CD4-positive, alpha-beta T cell treated with Interleukin-4 for 1 hour (primary cell): ENCODE data around the gene GSS.

Experiments used
- DNase-seq, 2 donors: peaks; one replicate each; pipeline ENCODE4 v3.0.0-alpha.2; 2020 to 2022

Gene GSS

GRCh38 chr20:34955231-34956040 is at the start of gene GSS, which contains the start of gene MYH7B:
GSS (minus strand) TSS chr20:34955806; CDS start chr20:34951852, 3,954 bp downstream.
MYH7B (plus strand) TSS chr20:34955868; CDS start chr20:34978006, 22,138 bp downstream.
- DNase-seq = peak; percentile 95 to 96

DNA sequence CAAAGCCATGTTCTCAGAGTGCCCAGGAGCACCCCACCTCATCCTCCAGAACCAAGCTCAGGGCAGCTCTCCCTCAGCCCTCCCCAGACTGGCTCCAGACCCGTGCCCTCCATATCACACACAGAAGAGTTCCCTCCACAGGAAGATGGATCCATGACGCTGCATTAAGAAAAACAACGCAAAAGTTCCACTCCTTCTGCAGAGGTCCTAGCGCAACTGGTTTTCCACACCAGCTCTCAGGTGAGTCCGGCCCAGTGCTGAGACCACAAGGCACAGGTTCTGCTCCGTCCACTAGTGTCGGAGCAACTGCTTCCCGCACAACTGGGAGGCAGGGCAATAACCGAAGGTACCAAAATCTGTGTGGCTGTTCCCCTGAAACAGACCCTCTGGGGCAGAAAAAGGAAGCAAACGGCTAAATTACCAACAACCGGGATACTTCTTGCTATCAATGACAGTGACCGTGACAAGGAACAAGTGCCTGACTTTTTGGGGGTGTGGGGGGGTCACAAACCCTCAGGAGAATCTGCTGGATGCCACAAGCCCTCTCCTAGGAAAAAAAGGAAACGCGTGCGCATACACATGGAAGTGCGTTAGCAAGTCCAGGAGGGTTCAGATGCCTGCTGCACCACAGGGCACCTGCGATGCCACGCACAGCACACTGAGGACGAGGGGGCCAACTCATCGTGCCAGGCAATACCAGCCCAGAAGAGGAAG is 49.3 kb upstream of the GSS start:
- DNase-seq = no peak

GRCh38 chr20:35004051-35004725 is 48.6 kb upstream of the GSS start:
- DNase-seq = no peak

DNA sequence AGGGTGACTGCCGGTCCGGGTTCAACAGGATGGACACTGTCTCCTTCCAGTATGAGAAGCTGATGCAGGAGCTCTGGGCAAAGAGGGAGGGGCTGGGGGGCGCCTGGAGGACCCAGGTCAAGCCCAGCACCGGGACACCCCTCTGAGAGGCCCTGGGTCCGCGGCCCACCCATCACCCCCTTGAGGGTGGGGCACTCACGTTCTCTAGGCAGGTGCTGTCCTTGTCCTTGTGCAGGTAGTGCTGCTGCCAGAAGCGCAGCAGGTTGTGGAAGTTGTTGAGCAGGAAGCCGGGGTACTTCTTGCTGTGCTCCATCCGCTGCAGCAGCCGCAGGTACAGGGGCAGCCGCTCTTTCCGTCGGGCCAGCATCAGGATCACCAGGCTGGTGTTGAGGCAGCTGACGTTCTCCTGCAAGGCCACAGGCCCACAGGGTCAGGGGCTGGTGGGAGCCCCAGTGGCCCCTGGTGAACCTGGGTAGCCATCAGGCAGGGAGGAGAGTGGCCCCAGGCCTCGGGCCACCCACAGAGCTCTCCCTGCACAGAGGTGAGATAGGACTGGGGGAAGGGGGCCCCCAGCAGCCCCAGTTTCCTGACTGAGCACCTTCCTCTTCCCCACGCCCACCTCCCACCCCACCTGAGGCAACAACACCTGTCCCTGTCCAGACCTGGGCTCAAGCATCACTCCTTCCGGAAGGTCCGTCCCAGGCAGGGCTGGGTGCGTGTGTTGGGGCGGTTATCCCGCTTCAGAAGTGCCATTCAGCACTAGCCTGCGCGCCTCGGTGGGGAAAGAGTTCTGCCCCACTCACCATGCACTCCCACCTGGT is 47.8 kb upstream of the GSS start:
- DNase-seq = no peak

GRCh38 chr20:35002426-35003210 is 47.0 kb upstream of the GSS start:
- DNase-seq = no peak

DNA sequence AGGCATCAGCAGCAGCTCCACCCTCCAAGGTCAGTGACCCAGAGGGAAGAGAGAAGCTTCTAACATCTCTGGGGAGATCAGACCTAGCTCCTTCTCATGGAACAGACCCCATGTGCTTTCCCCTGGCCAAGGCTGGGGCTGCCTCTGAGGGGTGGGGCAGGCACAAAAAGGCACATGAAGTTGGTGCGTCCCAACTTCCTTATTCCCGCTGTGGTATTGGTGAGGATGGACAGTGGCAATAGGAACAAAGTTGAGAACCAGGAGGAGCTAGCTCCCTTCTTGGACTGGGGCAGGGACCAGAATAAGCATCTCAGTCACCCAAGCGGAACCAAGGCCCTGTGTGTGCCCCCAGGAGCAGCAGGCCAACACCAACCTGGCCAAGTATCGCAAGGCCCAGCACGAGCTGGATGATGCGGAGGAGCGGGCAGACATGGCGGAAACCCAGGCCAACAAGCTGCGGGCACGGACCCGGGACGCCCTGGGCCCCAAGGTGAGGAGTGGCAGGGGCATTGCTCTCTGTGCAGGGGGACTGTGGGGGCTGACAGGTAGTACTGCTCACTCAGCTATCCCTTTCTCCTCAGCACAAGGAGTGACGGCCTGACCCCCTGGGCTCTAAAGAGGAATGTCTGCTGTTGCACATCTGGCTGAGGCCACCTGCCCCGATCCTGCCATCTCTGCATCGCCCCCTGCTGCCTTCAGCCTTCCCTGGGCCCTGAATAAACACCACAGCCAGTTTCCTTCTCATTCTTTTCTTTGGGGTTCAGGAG is 46.2 kb upstream of the GSS start:
- DNase-seq = peak in 1 of 2 donors; percentile 3

DNA sequence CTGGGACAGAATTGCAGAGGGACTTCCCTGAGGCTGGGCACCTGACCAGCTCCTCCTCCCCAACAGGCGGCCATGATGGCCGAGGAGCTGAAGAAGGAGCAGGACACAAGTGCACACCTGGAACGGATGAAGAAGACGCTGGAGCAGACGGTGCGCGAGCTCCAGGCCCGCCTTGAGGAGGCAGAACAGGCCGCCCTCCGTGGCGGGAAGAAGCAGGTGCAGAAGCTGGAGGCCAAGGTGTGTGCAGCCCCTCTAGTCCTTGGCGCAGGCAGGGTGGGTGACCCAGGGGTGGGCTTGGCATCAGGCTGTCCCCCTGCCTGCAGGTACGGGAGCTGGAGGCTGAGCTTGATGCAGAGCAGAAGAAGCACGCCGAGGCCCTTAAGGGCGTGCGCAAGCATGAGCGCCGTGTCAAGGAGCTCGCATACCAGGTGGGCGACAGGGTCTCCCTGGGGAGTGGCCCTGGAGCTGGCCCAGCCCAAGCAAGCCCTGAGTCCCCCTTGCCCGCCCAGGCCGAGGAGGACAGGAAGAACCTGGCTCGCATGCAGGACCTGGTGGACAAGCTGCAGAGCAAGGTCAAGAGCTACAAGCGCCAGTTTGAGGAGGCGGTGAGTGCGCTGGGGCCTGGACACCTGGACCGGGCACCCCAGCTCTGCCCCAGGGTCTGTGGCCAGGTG is 45.5 kb upstream of the GSS start:
- DNase-seq = no peak

DNA sequence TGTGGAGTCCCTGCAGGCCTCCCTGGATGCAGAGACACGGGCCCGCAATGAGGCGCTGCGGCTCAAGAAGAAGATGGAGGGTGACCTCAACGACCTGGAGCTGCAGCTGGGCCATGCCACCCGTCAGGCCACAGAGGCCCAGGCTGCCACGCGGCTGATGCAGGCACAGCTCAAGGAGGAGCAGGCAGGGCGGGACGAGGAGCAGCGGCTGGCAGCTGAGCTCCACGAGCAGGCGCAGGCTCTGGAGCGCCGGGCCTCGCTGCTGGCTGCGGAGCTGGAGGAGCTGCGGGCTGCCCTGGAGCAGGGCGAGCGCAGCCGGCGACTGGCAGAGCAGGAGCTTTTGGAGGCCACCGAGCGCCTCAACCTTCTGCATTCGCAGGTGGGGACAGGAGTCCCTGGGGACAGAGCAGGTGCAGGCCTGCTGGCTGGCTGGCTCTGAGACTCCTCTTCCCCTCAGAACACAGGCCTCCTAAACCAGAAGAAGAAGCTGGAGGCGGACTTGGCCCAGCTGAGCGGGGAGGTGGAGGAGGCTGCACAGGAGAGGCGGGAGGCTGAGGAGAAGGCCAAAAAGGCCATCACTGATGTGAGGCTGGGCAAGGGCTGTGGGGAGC is 44.8 kb upstream of the GSS start:
- DNase-seq = no peak

DNA sequence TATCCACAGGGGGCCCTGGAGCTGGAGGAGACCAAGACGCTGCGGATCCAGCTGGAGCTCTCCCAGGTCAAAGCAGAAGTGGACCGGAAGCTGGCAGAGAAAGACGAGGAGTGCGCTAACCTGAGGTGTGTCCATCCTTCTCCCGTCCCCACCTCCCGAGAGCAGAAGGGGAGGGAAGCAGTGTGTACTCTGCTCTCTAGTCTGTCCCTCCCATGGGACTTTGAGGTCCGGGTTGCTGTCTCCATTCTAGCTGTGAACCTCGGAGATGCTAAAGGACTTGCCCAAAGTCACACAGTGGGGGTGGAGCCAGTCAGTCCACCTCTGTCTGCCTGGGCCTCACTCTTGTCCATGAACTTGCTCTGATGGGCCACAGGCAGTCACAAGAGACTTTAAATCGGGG is 44.2 kb upstream of the GSS start:
- no peak for DNase-seq

- no peak for DNase-seq
Observed at GRCh38 chr20:34999021-34999451, 43.4 kb upstream of the GSS start.

GRCh38 chr20:34998331-34998950 is 42.8 kb upstream of the GSS start:
- no peak for DNase-seq

- no peak for DNase-seq
Observed at GRCh38 chr20:34997774-34998173, 42.2 kb upstream of the GSS start.

DNA sequence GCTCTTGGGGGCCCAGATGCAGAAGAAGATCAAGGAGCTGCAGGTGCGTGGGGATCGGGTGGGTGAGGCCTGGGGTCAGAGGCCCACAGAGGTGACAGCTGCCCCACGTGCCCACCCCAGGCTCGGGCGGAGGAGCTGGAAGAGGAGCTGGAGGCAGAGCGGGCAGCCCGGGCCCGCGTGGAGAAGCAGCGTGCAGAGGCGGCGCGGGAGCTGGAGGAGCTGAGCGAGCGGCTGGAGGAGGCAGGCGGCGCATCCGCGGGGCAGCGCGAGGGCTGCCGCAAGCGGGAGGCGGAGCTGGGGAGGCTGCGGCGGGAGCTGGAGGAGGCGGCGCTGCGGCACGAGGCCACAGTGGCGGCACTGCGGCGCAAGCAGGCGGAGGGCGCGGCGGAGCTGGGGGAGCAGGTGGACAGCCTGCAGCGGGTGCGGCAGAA is 41.5 kb upstream of the GSS start:
- DNase-seq = peak in 1 of 2 donors; percentile 5

DNA sequence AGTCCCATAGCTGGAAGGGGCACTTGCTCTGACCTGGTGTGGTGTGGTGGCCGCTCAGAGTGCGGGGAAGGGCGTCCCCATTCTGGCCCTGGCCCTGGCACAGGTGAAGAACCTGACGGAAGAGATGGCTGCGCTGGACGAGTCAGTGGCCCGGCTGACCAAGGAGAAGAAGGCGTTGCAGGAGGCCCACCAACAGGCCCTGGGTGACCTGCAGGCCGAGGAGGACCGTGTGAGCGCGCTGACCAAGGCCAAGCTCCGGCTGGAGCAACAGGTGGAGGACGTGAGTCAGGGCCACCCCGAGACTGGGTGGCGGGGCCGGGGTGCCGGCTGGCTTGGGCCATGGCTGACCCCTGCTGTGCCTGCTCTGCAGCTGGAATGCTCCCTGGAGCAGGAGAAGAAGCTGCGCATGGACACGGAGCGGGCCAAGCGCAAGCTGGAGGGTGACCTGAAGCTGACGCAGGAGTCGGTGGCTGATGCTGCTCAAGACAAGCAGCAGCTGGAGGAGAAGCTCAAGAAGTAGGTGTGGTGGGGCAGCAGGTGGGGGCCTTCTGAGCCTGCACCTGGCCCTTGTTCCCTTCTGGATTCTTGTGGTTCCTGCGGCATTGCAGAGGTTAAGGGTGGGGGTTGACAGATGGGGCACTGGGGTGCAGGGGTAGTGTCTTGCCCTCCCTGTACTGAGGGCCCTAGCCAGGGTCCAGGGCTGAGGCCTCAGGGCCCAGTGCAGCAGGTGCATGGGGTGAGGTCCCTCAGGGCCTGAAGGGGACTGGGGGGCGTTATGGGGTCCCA is 40.8 kb upstream of the GSS start:
- no peak for DNase-seq

- DNase-seq = no peak
Observed at GRCh38 chr20:34995696-34996095, 40.1 kb upstream of the GSS start.

GRCh38 chr20:34995192-34995591 is 39.6 kb upstream of the GSS start:
- DNase-seq = no peak

DNA sequence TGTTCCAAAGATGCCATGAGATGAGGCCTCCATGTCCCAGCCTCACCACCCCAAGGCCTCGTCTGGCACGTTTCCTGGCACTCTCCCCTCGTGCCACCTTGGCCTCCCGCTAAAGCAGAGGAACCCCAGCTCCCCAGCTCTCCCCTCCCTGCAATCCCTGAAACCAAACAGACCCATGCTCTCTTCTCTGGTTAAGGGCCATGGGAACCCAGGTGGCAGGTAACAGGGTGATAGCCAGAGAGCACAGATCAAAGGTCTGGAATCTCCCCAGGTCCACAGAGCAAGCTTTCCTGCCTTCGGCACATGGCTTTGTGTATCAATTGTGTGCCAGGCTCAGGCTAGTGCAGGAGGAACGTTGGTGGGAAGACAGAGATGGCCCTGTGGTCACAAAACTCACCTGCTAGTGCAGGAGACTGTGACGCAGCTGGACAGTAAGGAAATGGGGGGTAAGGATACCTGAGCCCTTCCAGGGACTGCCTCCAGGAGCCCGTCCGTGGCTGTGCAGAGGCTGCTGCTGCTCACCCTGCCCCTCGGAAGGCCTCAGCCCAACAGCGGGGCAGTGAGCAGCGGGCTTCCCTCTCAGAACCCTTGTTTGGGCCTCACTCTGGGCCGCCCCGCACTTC is 39.0 kb upstream of the GSS start:
- no peak for DNase-seq

DNA sequence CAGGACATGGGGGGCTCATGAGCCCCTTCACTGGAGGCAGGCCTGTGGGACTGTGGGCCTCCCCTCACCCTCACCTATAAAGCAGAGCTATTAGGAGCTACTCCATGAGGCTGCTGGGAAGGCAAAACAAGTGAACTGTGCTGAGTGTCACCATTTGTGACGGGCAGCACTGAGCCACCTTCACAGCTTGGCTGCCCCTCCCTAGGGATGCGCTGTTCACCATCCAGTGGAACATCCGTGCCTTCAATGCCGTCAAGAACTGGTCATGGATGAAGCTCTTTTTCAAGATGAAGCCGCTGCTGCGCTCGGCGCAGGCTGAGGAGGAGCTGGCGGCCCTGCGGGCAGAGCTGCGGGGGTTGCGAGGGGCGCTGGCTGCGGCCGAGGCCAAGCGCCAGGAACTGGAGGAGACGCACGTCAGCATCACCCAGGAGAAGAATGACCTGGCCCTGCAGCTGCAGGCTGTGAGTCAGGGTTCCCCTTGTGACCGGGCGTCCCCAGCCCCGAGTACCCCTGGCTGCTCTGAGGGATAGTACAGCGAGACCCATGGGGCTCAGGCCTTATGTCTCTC is 38.4 kb upstream of the GSS start:
- no peak for DNase-seq
